PC-3 (cell line): ENCODE data around the gene TANGO6.

Experiments
- EZH2 ChIP-seq: fragments of 300-600 bp; sonication (generic); IDR thresholded peaks from one replicate; pipeline ENCODE4 v1.6.1; 2017; ENCODE audit warnings: antibody characterized with exemption, mild to moderate bottlenecking, low read length; ENCODE audit not compliant: unreplicated experiment
- TF ChIP-seq, protein P1 (sequence below): fragments of 300-600 bp; sonication (generic); conservative IDR thresholded peaks from 2 replicates; pipeline ENCODE4 v1.5.1; 2017; ENCODE audit warnings: antibody characterized with exemption, low read depth, mild to moderate bottlenecking, low read length

DNA sequence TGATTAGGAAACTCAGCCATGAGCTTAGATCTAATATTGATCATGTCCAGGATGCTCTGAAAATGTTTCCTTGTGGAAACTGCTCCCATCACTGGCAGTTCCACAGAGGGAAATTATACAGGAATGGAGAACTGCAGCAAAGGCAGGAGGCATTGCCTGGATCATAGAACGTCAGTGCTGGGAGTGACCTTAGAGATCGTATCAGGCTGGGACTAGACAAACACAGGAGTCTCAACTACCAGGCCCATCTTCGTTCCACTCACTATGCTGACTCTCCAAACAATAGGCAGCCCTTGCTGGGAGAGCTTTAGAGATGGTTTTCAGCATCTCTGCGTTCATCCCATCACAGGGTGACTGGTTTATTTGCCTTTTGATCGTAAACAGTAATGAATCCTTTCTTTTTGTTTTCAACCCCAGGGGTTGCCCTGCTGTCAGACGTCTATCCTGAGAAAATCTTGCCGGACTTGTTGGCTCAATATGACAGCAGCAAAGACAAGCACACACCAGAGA, 130.3 kb downstream of the TANGO6 start:
- no peak for TF ChIP-seq EZH2
- TF ChIP-seq, protein P1, sequence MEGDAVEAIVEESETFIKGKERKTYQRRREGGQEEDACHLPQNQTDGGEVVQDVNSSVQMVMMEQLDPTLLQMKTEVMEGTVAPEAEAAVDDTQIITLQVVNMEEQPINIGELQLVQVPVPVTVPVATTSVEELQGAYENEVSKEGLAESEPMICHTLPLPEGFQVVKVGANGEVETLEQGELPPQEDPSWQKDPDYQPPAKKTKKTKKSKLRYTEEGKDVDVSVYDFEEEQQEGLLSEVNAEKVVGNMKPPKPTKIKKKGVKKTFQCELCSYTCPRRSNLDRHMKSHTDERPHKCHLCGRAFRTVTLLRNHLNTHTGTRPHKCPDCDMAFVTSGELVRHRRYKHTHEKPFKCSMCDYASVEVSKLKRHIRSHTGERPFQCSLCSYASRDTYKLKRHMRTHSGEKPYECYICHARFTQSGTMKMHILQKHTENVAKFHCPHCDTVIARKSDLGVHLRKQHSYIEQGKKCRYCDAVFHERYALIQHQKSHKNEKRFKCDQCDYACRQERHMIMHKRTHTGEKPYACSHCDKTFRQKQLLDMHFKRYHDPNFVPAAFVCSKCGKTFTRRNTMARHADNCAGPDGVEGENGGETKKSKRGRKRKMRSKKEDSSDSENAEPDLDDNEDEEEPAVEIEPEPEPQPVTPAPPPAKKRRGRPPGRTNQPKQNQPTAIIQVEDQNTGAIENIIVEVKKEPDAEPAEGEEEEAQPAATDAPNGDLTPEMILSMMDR = no peak
